Keratinocyte (primary cell): Measurements from ENCODE around the gene FBLN1. TPM values are rescaled to one million over a fixed set of nuclear protein-coding genes. Genes with fewer than 3 reads are reported as not detected.

ENCODE experiments used
- DNase-seq: peaks from one replicate; pipeline ENCODE4 v3.0.0-alpha.2; 2011; ENCODE audit warnings: low read depth, missing footprints, low spot score
- FAIRE-seq: peaks from 2 replicates; lab custom pipeline; 2011; peaks lifted over from hg19 to GRCh38; lab: Jason Lieb, UNC
- H2AFZ ChIP-seq: 2 replicates; pipeline ENCODE4 v1.6.0; 2012; ENCODE audit warnings: low read length, control low read depth, inconsistent platforms; ENCODE audit not compliant: control insufficient read depth
- H3K27ac ChIP-seq: 2 replicates; pipeline ENCODE4 v1.5.1; 2011; ENCODE audit warnings: low read length; ENCODE audit not compliant: control insufficient read depth, insufficient read depth
- H3K27me3 ChIP-seq: 3 replicates; pipeline ENCODE4 v1.6.0; 2011; ENCODE audit warnings: low read length; ENCODE audit not compliant: control insufficient read depth, insufficient read depth; ENCODE audit errors: extremely low read depth
- H3K36me3 ChIP-seq, 2 experiments: 2 replicates in 1 of 2; 3 replicates in 1 of 2; pipeline ENCODE4 v1.5.1; 2011; ENCODE audit warnings: low read length in 2 of 2, mild to moderate bottlenecking in 1 of 2; ENCODE audit not compliant: control insufficient read depth in 2 of 2, insufficient read depth in 2 of 2; ENCODE audit errors: extremely low read depth in 1 of 2
- H3K4me1 ChIP-seq: 3 replicates; pipeline ENCODE4 v1.5.1; 2011; ENCODE audit warnings: low read length; ENCODE audit not compliant: control insufficient read depth, insufficient read depth; ENCODE audit errors: extremely low read depth
- H3K4me2 ChIP-seq: 3 replicates; pipeline ENCODE4 v1.6.0; 2011; ENCODE audit warnings: low read depth, low read length; ENCODE audit not compliant: control insufficient read depth, insufficient read depth; ENCODE audit errors: extremely low read depth
- H3K4me3 ChIP-seq, 3 experiments: fragments of 200-600 bp in 1 of 3; sonication (generic) in 1 of 3; 2 replicates in 2 of 3; 3 replicates in 1 of 3; pipeline ENCODE4 v1.5.1; 2011 to 2016; ENCODE audit warnings: low read length in 3 of 3, mild to moderate bottlenecking in 3 of 3, control low read depth in 2 of 3, inconsistent platforms in 1 of 3, low read depth in 1 of 3, mixed read lengths in 1 of 3, mixed run types in 1 of 3, moderate library complexity in 1 of 3; ENCODE audit not compliant: control insufficient read depth in 2 of 3, insufficient read depth in 2 of 3; ENCODE audit errors: extremely low read depth in 1 of 3
- H3K79me2 ChIP-seq: 2 replicates; pipeline ENCODE4 v1.6.0; 2012; ENCODE audit warnings: low read length; ENCODE audit not compliant: control insufficient read depth, insufficient read depth
- H3K9ac ChIP-seq: 3 replicates; pipeline ENCODE4 v1.6.0; 2011; ENCODE audit warnings: low read length; ENCODE audit not compliant: control insufficient read depth, insufficient read depth; ENCODE audit errors: extremely low read depth
- H3K9me1 ChIP-seq: 3 replicates; pipeline ENCODE4 v1.6.0; 2011; ENCODE audit warnings: low read length; ENCODE audit not compliant: control insufficient read depth, insufficient read depth; ENCODE audit errors: extremely low read depth
- H3K9me3 ChIP-seq: 2 replicates; pipeline ENCODE4 v1.5.1; 2012; ENCODE audit warnings: low read depth, low read length; ENCODE audit not compliant: control insufficient read depth
- H4K20me1 ChIP-seq: 3 replicates; pipeline ENCODE4 v1.6.0; 2011; ENCODE audit warnings: low read length; ENCODE audit not compliant: control insufficient read depth, insufficient read depth; ENCODE audit errors: extremely low read depth
- EZH2 ChIP-seq: IDR thresholded peaks from one replicate; pipeline ENCODE4 v1.6.1; 2012; ENCODE audit warnings: inconsistent platforms, mild to moderate bottlenecking, low read length, moderate library complexity
- dilution Hi-C: fragments of 300-500 bp; cut with MboI; formaldehyde crosslinking; loops from one replicate; pipeline ENCODE4 v1.7.0; 2020; ENCODE audit warnings: low sequenced_read_pairs; ENCODE audit not compliant: extremely low pct_ligation_motif_present
- polyA plus RNA-seq, 5 experiments: library from polyadenylated mRNA; depleted of rRNA in 3 of 5; stranded (reverse) in 3 of 5; stranded (forward) in 1 of 5; unstranded in 1 of 5; fragments of >200 nt; gene quantifications; 1 replicate in 1 of 5; 2 replicates in 3 of 5; 3 replicates in 1 of 5; pipeline versions ENCODE4 v1.2.1 to v1.2.3, GENCODE V29; 2011 to 2012; ENCODE audit warnings: missing spikeins in 2 of 5, low read depth in 1 of 5, low replicate concordance in 1 of 5
- TF ChIP-seq, protein P1 (sequence below), 3 experiments: IDR thresholded peaks in 1 of 3; conservative IDR thresholded peaks in 1 of 3; optimal IDR thresholded peaks in 1 of 3; 2 replicates in 2 of 3; 3 replicates in 1 of 3; pipeline versions ENCODE3 to v1.5.1; 2011; ENCODE audit warnings: low read length in 3 of 3, mild to moderate bottlenecking in 3 of 3, moderate library complexity in 2 of 3, control low read depth in 1 of 3, inconsistent platforms in 1 of 3; ENCODE audit not compliant: insufficient read depth in 2 of 3; ENCODE audit errors: extremely low read depth in 1 of 3

FBLN1 gene
- polyA plus RNA-seq, 1 donor (not counting 4 experiments of a cell fraction or from before 2014, with no cell fraction given) = 13.7 TPM

GRCh38 chr22:45507798-45508197, 5.1 kb downstream of the FBLN1 start:
- dilution Hi-C loops = no loop called here
- H3K27ac ChIP-seq = no peak overlapping the region
- H4K20me1 ChIP-seq = no peaks in the 10 kb centered on the region
- H2AFZ ChIP-seq = no peak overlapping the region
- no peak overlapping the region for H3K4me3 ChIP-seq
- no peaks in the 10 kb centered on the region for H3K36me3 ChIP-seq
- no peak for FAIRE-seq
- peaks cover 14% of the 10 kb centered on the region for H3K4me1 ChIP-seq
- no peaks in the 10 kb centered on the region for H3K9me3 ChIP-seq
- no peak overlapping the region for H3K9ac ChIP-seq
- no peak for DNase-seq
- H3K9me1 ChIP-seq = no peaks in the 10 kb centered on the region
- peaks cover 2% of the 10 kb centered on the region for H3K79me2 ChIP-seq
- TF ChIP-seq, protein P1, sequence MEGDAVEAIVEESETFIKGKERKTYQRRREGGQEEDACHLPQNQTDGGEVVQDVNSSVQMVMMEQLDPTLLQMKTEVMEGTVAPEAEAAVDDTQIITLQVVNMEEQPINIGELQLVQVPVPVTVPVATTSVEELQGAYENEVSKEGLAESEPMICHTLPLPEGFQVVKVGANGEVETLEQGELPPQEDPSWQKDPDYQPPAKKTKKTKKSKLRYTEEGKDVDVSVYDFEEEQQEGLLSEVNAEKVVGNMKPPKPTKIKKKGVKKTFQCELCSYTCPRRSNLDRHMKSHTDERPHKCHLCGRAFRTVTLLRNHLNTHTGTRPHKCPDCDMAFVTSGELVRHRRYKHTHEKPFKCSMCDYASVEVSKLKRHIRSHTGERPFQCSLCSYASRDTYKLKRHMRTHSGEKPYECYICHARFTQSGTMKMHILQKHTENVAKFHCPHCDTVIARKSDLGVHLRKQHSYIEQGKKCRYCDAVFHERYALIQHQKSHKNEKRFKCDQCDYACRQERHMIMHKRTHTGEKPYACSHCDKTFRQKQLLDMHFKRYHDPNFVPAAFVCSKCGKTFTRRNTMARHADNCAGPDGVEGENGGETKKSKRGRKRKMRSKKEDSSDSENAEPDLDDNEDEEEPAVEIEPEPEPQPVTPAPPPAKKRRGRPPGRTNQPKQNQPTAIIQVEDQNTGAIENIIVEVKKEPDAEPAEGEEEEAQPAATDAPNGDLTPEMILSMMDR (optimal IDR thresholded peaks at IDR 0.05 in 1 of 3, IDR thresholded peaks at IDR 0.05 in 1 of 3, conservative IDR thresholded peaks at IDR 0.05 in 1 of 3; ENCODE audit: extremely low read depth in 1 of 3, insufficient read depth in 2 of 3, low read length in 3 of 3) = no peak
- no peak for TF ChIP-seq EZH2
- no peak overlapping the region for H3K4me2 ChIP-seq
- H3K27me3 ChIP-seq = no peaks in the 10 kb centered on the region

- Histone ChIP-seq H3K9ac (no peak overlapping the region), H3K36me3 (no peaks in the 10 kb centered on the region), H3K9me1 (no peaks in the 10 kb centered on the region), H3K27ac (no peak overlapping the region), H3K79me2 (peaks cover 2% of the 10 kb centered on the region), H2AFZ (no peak overlapping the region), H3K4me1 (peaks cover 6% of the 10 kb centered on the region), H4K20me1 (no peaks in the 10 kb centered on the region), H3K27me3 (no peaks in the 10 kb centered on the region), H3K4me2 (no peak overlapping the region), H3K9me3 (no peaks in the 10 kb centered on the region), H3K4me3 (no peak overlapping the region)
- DNase-seq = no peak
- no peak for FAIRE-seq
- dilution Hi-C loops = no loop called here
- no peak for TF ChIP-seq EZH2
- TF ChIP-seq, protein P1 (optimal IDR thresholded peaks at IDR 0.05 in 1 of 3, IDR thresholded peaks at IDR 0.05 in 1 of 3, conservative IDR thresholded peaks at IDR 0.05 in 1 of 3; ENCODE audit: extremely low read depth in 1 of 3, insufficient read depth in 2 of 3, low read length in 3 of 3) = no peak
Measured at GRCh38 chr22:45508814-45509213, 6.1 kb downstream of the FBLN1 start.
